ENCODE data around the gene CADM3.

GRCh38 chr1:159161001-159161718 lies 10.3 kb upstream of the CADM3 start:
- TF ChIP-seq POLR2AphosphoS5 (IDR thresholded peaks at IDR 0.05; ENCODE audit: low read depth) = no peak
- TF ChIP-seq CTCF (conservative IDR thresholded peaks at IDR 0.05; ENCODE audit: low read depth in 2 of 2) = peak; percentile 99 to 100
- no peak for TF ChIP-seq EZH2 (IDR thresholded peaks at IDR 0.05; ENCODE audit: low read depth, unreplicated experiment)
- no peak for TF ChIP-seq EZH2phosphoT487 (IDR thresholded peaks at IDR 0.05; ENCODE audit: unreplicated experiment)
- no peak for TF ChIP-seq CREB1 (CRISPR knock-in tag; IDR thresholded peaks at IDR 0.05; ENCODE audit: low read depth)
- no peak for TF ChIP-seq NANOG (IDR thresholded peaks at IDR 0.05; ENCODE audit: borderline replicate concordance)
- TF ChIP-seq ZNF331 (CRISPR knock-in tag; IDR thresholded peaks at IDR 0.05; ENCODE audit: low read depth) = no peak
- no peak for TF ChIP-seq REST (IDR thresholded peaks at IDR 0.05; ENCODE audit: unreplicated experiment)
- TF ChIP-seq ZNF114 (CRISPR knock-in tag; IDR thresholded peaks at IDR 0.05) = no peak
- no peak for TF ChIP-seq JUNB (IDR thresholded peaks at IDR 0.05; ENCODE audit: unreplicated experiment)
- TF ChIP-seq STAT1 (IDR thresholded peaks at IDR 0.05; ENCODE audit: unreplicated experiment) = no peak
